ENCODE results near the gene CDC7. TPM values are rescaled to one million over a fixed set of nuclear protein-coding genes. Genes with fewer than 3 reads are reported as not detected.
A peak's percentile ranks its signal among the peaks of the same experiment; 100 is the strongest.

Gene CDC7
- total and polyA plus RNA-seq, 2 donors (not counting 1 experiment from before 2014, with no cell fraction given), result 3.9 to 7.4 TPM

- ATAC-seq (ENCODE audit: low read depth), result no peak
- no peaks in the 10 kb centered on the region for H3K36me3 ChIP-seq (replicated peaks in 1 of 2; ENCODE audit: control extremely low read depth in 1 of 2, control insufficient read depth in 1 of 2, extremely low read depth in 1 of 2, insufficient read depth in 2 of 2, low read length in 1 of 2)
- WGBS (ENCODE audit: insufficient coverage), result no CpG with 5 or more reads among the region's 3 CpGs
- H3K9ac ChIP-seq (ENCODE audit: low read length), result no peak overlapping the region
- H3K79me2 ChIP-seq (ENCODE audit: control insufficient read depth, insufficient read depth, low read length), result peaks cover under 1% of the 10 kb centered on the region
- ChIA-PET CTCF (interaction anchor here (0.6 to 2.4 kb wide), 7 partner anchors 8 to 417 kb away, joined by 3 to 14 read pairs (median 4); partner anchors contain the start of gene CDC7), POLR2A (no interaction called here)
- Mint-ChIP-seq H3K27me3 (no peaks in the 10 kb centered on the region), H3K4me1 (no peaks in the 10 kb centered on the region), H3K9me3 (ENCODE audit: insufficient read depth) (no peaks in the 10 kb centered on the region), H3K4me3 (no peak overlapping the region), H3K27ac (no peak overlapping the region)
- DNase-seq, result peak; percentile 24
- H3K9me3 ChIP-seq (ENCODE audit: control extremely low read depth in 1 of 3, control insufficient read depth in 2 of 3, insufficient read depth in 1 of 3, low read length in 2 of 3), result no peaks in the 10 kb centered on the region
- TF ChIP-seq, protein P1, sequence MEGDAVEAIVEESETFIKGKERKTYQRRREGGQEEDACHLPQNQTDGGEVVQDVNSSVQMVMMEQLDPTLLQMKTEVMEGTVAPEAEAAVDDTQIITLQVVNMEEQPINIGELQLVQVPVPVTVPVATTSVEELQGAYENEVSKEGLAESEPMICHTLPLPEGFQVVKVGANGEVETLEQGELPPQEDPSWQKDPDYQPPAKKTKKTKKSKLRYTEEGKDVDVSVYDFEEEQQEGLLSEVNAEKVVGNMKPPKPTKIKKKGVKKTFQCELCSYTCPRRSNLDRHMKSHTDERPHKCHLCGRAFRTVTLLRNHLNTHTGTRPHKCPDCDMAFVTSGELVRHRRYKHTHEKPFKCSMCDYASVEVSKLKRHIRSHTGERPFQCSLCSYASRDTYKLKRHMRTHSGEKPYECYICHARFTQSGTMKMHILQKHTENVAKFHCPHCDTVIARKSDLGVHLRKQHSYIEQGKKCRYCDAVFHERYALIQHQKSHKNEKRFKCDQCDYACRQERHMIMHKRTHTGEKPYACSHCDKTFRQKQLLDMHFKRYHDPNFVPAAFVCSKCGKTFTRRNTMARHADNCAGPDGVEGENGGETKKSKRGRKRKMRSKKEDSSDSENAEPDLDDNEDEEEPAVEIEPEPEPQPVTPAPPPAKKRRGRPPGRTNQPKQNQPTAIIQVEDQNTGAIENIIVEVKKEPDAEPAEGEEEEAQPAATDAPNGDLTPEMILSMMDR (IDR thresholded peaks at IDR 0.05), result peak; percentile 21
- TF ChIP-seq EZH2 (IDR thresholded peaks at IDR 0.05; ENCODE audit: borderline replicate concordance, insufficient read depth, low read depth, low read length, poor library complexity, severe bottlenecking), result no peak
- no peaks in the 10 kb centered on the region for H3K4me1 ChIP-seq (ENCODE audit: control insufficient read depth in 2 of 2, insufficient read depth in 2 of 2, low read length in 2 of 2)
- no peak overlapping the region for H3K4me3 ChIP-seq (ENCODE audit: control extremely low read depth in 1 of 5, extremely low read depth in 1 of 5, insufficient read depth in 1 of 5, low read depth in 2 of 5, low read length in 4 of 5)
- H3K27me3 ChIP-seq (replicated peaks in 1 of 4; ENCODE audit: control extremely low read depth in 1 of 4, control insufficient read depth in 3 of 4, insufficient read depth in 4 of 4, low read length in 3 of 4), result no peaks in the 10 kb centered on the region
- no peak overlapping the region for H2AFZ ChIP-seq (ENCODE audit: insufficient read depth, low read depth, low read length, poor library complexity, severe bottlenecking)
- H4K20me1 ChIP-seq (ENCODE audit: control insufficient read depth, insufficient read depth, low read length, poor library complexity, severe bottlenecking), result no peaks in the 10 kb centered on the region
- no peak overlapping the region for H3K4me2 ChIP-seq (replicated peaks; ENCODE audit: low read depth, low read length, poor library complexity, severe bottlenecking)
- intact Hi-C loops (cut with micrococcal nuclease), result no loop called here
- H3K27ac ChIP-seq (ENCODE audit: low read length in 2 of 2), result no peak overlapping the region
These were observed 10.7 kb downstream of the CDC7 start for GRCh38 chr1:91511386-91511785.

GRCh38 chr1:91513160-91513559 lies 12.5 kb downstream of the CDC7 start:
- H3K27ac ChIP-seq (ENCODE audit: low read length in 2 of 2), result no peak overlapping the region
- intact Hi-C loops (cut with micrococcal nuclease), result no loop called here
- no peaks in the 10 kb centered on the region for H3K36me3 ChIP-seq (replicated peaks in 1 of 2; ENCODE audit: control extremely low read depth in 1 of 2, control insufficient read depth in 1 of 2, extremely low read depth in 1 of 2, insufficient read depth in 2 of 2, low read length in 1 of 2)
- no peak overlapping the region for H3K4me3 ChIP-seq (ENCODE audit: control extremely low read depth in 1 of 5, extremely low read depth in 1 of 5, insufficient read depth in 1 of 5, low read depth in 2 of 5, low read length in 4 of 5)
- no peaks in the 10 kb centered on the region for H3K27me3 Mint-ChIP-seq
- CTCF ChIA-PET, result interaction anchor here (0.7 to 2.6 kb wide), 6 partner anchors 9 to 416 kb away, joined by 3 to 14 read pairs (median 6); partner anchors contain the start of gene CDC7
- H3K4me1 ChIP-seq (ENCODE audit: control insufficient read depth in 2 of 2, insufficient read depth in 2 of 2, low read length in 2 of 2), result no peaks in the 10 kb centered on the region
- H3K79me2 ChIP-seq (ENCODE audit: control insufficient read depth, insufficient read depth, low read length), result no peaks in the 10 kb centered on the region
- H3K9me3 Mint-ChIP-seq (ENCODE audit: insufficient read depth), result no peaks in the 10 kb centered on the region
- H4K20me1 ChIP-seq (ENCODE audit: control insufficient read depth, insufficient read depth, low read length, poor library complexity, severe bottlenecking), result no peaks in the 10 kb centered on the region
- no peak overlapping the region for H2AFZ ChIP-seq (ENCODE audit: insufficient read depth, low read depth, low read length, poor library complexity, severe bottlenecking)
- POLR2A ChIA-PET, result no interaction called here
- no peak overlapping the region for H3K9ac ChIP-seq (ENCODE audit: low read length)
- no peak for TF ChIP-seq EZH2 (IDR thresholded peaks at IDR 0.05; ENCODE audit: borderline replicate concordance, insufficient read depth, low read depth, low read length, poor library complexity, severe bottlenecking)
- TF ChIP-seq, protein P1 (IDR thresholded peaks at IDR 0.05), result no peak
- no peak overlapping the region for H3K4me3 Mint-ChIP-seq
- no peak for ATAC-seq (ENCODE audit: low read depth)
- H3K27ac Mint-ChIP-seq, result no peak overlapping the region
- DNase-seq, result no peak
- no peaks in the 10 kb centered on the region for H3K9me3 ChIP-seq (ENCODE audit: control extremely low read depth in 1 of 3, control insufficient read depth in 2 of 3, insufficient read depth in 1 of 3, low read length in 2 of 3)
- no peaks in the 10 kb centered on the region for H3K4me1 Mint-ChIP-seq
- no peaks in the 10 kb centered on the region for H3K27me3 ChIP-seq (replicated peaks in 1 of 4; ENCODE audit: control extremely low read depth in 1 of 4, control insufficient read depth in 3 of 4, insufficient read depth in 4 of 4, low read length in 3 of 4)
- WGBS (ENCODE audit: insufficient coverage), result no CpG with 5 or more reads among the region's 2 CpGs
- H3K4me2 ChIP-seq (replicated peaks; ENCODE audit: low read depth, low read length, poor library complexity, severe bottlenecking), result no peak overlapping the region

Measured in B cell (primary cell).